Ovary (tissue), 9 donors: ENCODE measurements around the gene PLEKHA7. TPM values are rescaled to one million over a fixed set of nuclear protein-coding genes. Genes with fewer than 3 reads are reported as not detected.

Experiments used
- DNase-seq, 5 donors: peaks; one replicate each; pipeline ENCODE4 v3.0.0-alpha.2; 2019 to 2020
- H3K27ac ChIP-seq, 2 donors: fragments of 200-600 bp; one replicate each; pipeline versions ENCODE4 v1.5.1 to v1.8.0; 2019 to 2022
- H3K27me3 ChIP-seq: fragments of 200-600 bp; one replicate; pipeline ENCODE4 v1.8.0; 2022
- H3K36me3 ChIP-seq: fragments of 200-600 bp; sonication (generic); one replicate; pipeline ENCODE4 v1.5.1; 2019
- H3K4me1 ChIP-seq: one replicate; pipeline ENCODE4 v1.8.1; 2013; ENCODE audit warnings: mild to moderate bottlenecking, moderate library complexity; ENCODE audit not compliant: insufficient read depth
- H3K4me3 ChIP-seq: fragments of 200-600 bp; sonication (generic); one replicate; pipeline ENCODE4 v1.5.1; 2017
- H3K9me3 ChIP-seq, 2 donors: fragments of 200-600 bp in 1 of 2; sonication (generic) in 1 of 2; one replicate each; pipeline versions ENCODE4 v1.5.1 to v1.8.1; 2013 to 2019; ENCODE audit warnings: mild to moderate bottlenecking in 1 of 2, moderate library complexity in 1 of 2
- EP300 ChIP-seq: sonication (generic); formaldehyde crosslinking; IDR thresholded peaks from one replicate; pipeline ENCODE4 v1.6.1; 2017; ENCODE audit warnings: antibody characterized with exemption
- POLR2A ChIP-seq: fragments of 450-650 bp; IDR thresholded peaks from one replicate; pipeline ENCODE4 v1.6.1; 2017; ENCODE audit warnings: antibody characterized with exemption, mild to moderate bottlenecking, moderate library complexity
- WGBS, 3 donors: extraction: QIAGEN DNeasy Blood & Tissue Kit in 1 of 3; methylation state at CpG; one replicate each; pipeline versions ENCODE4 v1.1.5 to v1.1.7; 2013 to 2017; 5-methylcytosine and 5-hydroxymethylcytosine counted together
- intact Hi-C, 4 donors: fragments of 100-400 bp; cut with DNase I; formaldehyde crosslinking; loops; one replicate each; pipeline versions ENCODE4 v1.11.0 to v1.15.1; 2022 to 2023
- polyA plus RNA-seq, 2 donors: library from polyadenylated mRNA; stranded (reverse); fragments of 200-250 nt in 1 of 2; fragments of 350-450 nt in 1 of 2; fragmentation: Illumina TruSeq in 1 of 2; extraction: RNeasy Lipid Tissue Mini Kit (QIAGEN cat#74804) in 1 of 2; gene quantifications; one replicate each; pipeline ENCODE4 v1.2.3, GENCODE V29; 2013 to 2014
- total RNA-seq, 7 donors: library from RNA; depleted of rRNA in 2 of 7; stranded (reverse); fragments of >200 nt in 2 of 7; fragmentation: NEBNext Ultra II Directional in 3 of 7; extraction: Animal tissue kit (Norgen Biotek cat#: 25700) in 3 of 7; gene quantifications; one replicate each; pipeline versions ENCODE4 v1.1.0 to v1.2.4, GENCODE V29; 2016 to 2023
- TF ChIP-seq, protein P1 (sequence below), 3 donors: fragments of 450-650 bp in 2 of 3; fragments of 200-600 bp in 1 of 3; IDR thresholded peaks; one replicate each; pipeline versions ENCODE4 v1.5.1 to v1.8.0; 2016 to 2022; ENCODE audit warnings: antibody characterized with exemption in 3 of 3, mild to moderate bottlenecking in 1 of 3
- donor health status: DM: no; HTN: no; CAD: no; lungs with moderate emphysema.
- donor health status: DM: no; HTN: no; CAD: no.
- donor health status: Bipolar disorder and iron deficiency.
- donor health status: DM: yes; HTN: yes; CAD: no.
- donor health status: DM: no; HTN: no; CAD: no.
- donor health status: DM: yes; HTN: yes; CAD: no.

PLEKHA7 gene
- total and polyA plus RNA-seq, 9 donors: 9.6 to 29.5 (median 15.9) TPM

DNA sequence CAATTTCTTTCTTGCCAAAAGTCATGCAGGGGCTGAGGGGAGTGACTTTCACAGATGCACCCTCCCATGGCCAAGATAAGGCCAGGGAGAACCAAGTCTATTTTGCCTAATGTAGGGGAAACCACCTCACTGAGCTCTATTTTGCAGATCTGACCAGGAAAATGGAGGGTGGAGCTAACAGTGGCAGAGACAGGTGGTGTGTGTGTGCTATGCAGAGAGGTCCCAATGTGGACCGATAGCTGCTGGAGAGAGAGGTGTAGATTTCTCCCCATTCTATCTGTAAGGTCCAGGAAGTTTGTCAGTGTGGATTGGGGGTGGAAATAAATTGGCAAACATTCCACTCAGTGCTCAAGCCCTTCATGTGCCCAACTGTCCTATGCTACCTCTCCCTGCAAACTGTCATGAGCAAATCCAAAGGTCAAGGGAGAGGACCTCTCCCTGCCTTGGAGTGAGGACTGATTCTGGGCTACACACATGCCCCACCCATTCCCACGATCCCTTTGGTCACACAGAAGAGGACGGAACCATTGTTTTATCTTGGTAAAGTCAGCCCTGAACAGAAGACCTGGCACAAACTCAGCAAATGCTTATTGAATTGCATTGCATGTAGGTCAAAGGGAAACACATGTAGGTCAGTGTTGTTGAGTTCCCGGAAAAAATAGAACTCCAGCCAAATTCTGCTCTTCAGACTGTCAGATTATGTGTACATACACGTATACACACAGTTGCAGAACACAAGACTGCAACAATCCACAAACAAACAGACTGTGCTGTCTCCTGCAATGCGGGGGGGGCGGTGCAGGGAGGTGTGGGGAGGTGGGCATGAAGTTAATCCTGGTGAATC, 209.9 kb downstream of the PLEKHA7 start:
- intact Hi-C loops: no loop called here
- no peak overlapping the region for H3K4me3 ChIP-seq
- TF ChIP-seq, protein P1, sequence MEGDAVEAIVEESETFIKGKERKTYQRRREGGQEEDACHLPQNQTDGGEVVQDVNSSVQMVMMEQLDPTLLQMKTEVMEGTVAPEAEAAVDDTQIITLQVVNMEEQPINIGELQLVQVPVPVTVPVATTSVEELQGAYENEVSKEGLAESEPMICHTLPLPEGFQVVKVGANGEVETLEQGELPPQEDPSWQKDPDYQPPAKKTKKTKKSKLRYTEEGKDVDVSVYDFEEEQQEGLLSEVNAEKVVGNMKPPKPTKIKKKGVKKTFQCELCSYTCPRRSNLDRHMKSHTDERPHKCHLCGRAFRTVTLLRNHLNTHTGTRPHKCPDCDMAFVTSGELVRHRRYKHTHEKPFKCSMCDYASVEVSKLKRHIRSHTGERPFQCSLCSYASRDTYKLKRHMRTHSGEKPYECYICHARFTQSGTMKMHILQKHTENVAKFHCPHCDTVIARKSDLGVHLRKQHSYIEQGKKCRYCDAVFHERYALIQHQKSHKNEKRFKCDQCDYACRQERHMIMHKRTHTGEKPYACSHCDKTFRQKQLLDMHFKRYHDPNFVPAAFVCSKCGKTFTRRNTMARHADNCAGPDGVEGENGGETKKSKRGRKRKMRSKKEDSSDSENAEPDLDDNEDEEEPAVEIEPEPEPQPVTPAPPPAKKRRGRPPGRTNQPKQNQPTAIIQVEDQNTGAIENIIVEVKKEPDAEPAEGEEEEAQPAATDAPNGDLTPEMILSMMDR (IDR thresholded peaks at IDR 0.05): no peak
- no peak for TF ChIP-seq EP300
- TF ChIP-seq POLR2A: no peak
- no peaks in the 10 kb centered on the region for H3K27me3 ChIP-seq
- no peak overlapping the region for H3K27ac ChIP-seq
- H3K36me3 ChIP-seq: no peaks in the 10 kb centered on the region
- no peak for DNase-seq
- 31 to 38% (median 36%) methylated on average over 7 of the region's 7 CpGs for WGBS, 3 donors
- H3K4me1 ChIP-seq: peaks cover 5% of the 10 kb centered on the region
- H3K9me3 ChIP-seq: no peaks in the 10 kb centered on the region

GRCh38 chr11:16801288-16801980, 212.8 kb downstream of the PLEKHA7 start:
- H3K27ac ChIP-seq: no peak overlapping the region
- WGBS, 3 donors: 83 to 91% (median 88%) methylated on average over 8 to 10 of the region's 10 CpGs
- no peak overlapping the region for H3K4me3 ChIP-seq
- DNase-seq: no peak
- H3K27me3 ChIP-seq: no peaks in the 10 kb centered on the region
- H3K36me3 ChIP-seq: no peaks in the 10 kb centered on the region
- H3K4me1 ChIP-seq: peaks cover 5% of the 10 kb centered on the region
- TF ChIP-seq POLR2A (no peak), EP300 (no peak)
- TF ChIP-seq, protein P1 (IDR thresholded peaks at IDR 0.05): no peak
- H3K9me3 ChIP-seq: no peaks in the 10 kb centered on the region
- intact Hi-C loops: no loop called here

DNA sequence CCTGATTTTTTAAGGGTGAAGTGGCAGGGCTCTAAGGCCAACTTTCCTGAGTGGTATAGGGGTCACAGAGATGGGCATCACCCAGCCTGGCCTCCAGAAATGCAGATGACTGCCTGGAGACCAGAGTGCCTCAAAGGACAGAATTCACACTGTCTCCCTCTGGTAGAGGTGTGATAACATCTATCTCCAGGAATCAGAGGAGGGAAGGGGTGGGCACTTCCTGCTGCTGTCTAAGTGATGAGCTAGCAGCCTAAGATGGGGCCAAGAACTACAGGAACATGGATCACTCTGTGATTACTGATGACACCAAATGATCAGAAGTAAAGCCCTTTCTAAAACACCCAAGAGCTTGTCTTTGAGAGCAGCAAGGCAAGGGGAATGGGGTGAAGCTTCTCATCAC, 213.8 kb downstream of the PLEKHA7 start:
- Histone ChIP-seq H3K27me3 (no peaks in the 10 kb centered on the region), H3K36me3 (no peaks in the 10 kb centered on the region), H3K4me3 (no peak overlapping the region), H3K4me1 (peaks cover 5% of the 10 kb centered on the region), H3K9me3 (no peaks in the 10 kb centered on the region), H3K27ac (no peak overlapping the region)
- intact Hi-C loops: no loop called here
- TF ChIP-seq POLR2A (no peak), EP300 (no peak)
- TF ChIP-seq, protein P1 (IDR thresholded peaks at IDR 0.05): no peak
- DNase-seq: no peak

GRCh38 chr11:16799890-16800289, 214.3 kb downstream of the PLEKHA7 start:
- no peak for DNase-seq
- intact Hi-C loops: no loop called here
- H3K4me1 ChIP-seq: peaks cover 5% of the 10 kb centered on the region

More at GRCh38 chr11:16799890-16800289, 214.3 kb downstream of the PLEKHA7 start:
- Histone ChIP-seq H3K9me3 (no peaks in the 10 kb centered on the region), H3K27ac (no peak overlapping the region), H3K36me3 (no peaks in the 10 kb centered on the region), H3K4me3 (no peak overlapping the region), H3K27me3 (no peaks in the 10 kb centered on the region)
- TF ChIP-seq, protein P1 (IDR thresholded peaks at IDR 0.05): no peak
- TF ChIP-seq POLR2A: no peak
- no peak for TF ChIP-seq EP300
